Activated CD4-positive, alpha-beta memory T cell treated with anti-CD3 and anti-CD28 coated beads, Interleukin-2, amount 10 ng/mL, durations not matched to agents 7 days and 5 days (primary cell): ENCODE data around the gene CBLC. TPM values are rescaled to one million over a fixed set of nuclear protein-coding genes. Genes with fewer than 3 reads are reported as not detected.

Source experiments
- CTCF ChIA-PET: fragments of 350-600 bp; sonication (Branson Sonifier 250); formaldehyde crosslinking; loops from one replicate; lab custom pipeline; 2021; ENCODE audit warnings: antibody characterized with exemption, inconsistent platforms; lab: Charles Lee
- POLR2A ChIA-PET: fragments of 350-600 bp; sonication (Branson Sonifier 250); formaldehyde crosslinking; loops from one replicate; lab custom pipeline; 2021; ENCODE audit warnings: antibody characterized with exemption; lab: Charles Lee
- DNase-seq: peaks from one replicate; pipeline ENCODE4 v3.0.0-alpha.2; 2020
- H3K27ac Mint-ChIP-seq: one replicate; pipeline ENCODE4 v1.8.0; 2021; ENCODE audit warnings: mild to moderate bottlenecking, mixed read lengths
- H3K27me3 Mint-ChIP-seq: one replicate; pipeline ENCODE4 v1.8.0; 2021; ENCODE audit warnings: mixed read lengths
- H3K36me3 Mint-ChIP-seq: one replicate; pipeline ENCODE4 v1.8.0; 2021; ENCODE audit warnings: low read depth, mixed read lengths
- H3K4me1 Mint-ChIP-seq: one replicate; pipeline ENCODE4 v1.8.0; 2021; ENCODE audit warnings: mixed read lengths
- H3K4me3 Mint-ChIP-seq: one replicate; pipeline ENCODE4 v1.8.0; 2021; ENCODE audit warnings: mild to moderate bottlenecking, mixed read lengths
- H3K9me3 Mint-ChIP-seq: one replicate; pipeline ENCODE4 v1.8.0; 2021; ENCODE audit warnings: mixed read lengths
- total RNA-seq, 2 experiments: library from RNA; stranded (reverse); gene quantifications; one replicate each; pipeline ENCODE4 v1.2.3, GENCODE V29; 2021

Gene CBLC
- total RNA-seq, 2 experiments from 2014 or later = not detected

DNA sequence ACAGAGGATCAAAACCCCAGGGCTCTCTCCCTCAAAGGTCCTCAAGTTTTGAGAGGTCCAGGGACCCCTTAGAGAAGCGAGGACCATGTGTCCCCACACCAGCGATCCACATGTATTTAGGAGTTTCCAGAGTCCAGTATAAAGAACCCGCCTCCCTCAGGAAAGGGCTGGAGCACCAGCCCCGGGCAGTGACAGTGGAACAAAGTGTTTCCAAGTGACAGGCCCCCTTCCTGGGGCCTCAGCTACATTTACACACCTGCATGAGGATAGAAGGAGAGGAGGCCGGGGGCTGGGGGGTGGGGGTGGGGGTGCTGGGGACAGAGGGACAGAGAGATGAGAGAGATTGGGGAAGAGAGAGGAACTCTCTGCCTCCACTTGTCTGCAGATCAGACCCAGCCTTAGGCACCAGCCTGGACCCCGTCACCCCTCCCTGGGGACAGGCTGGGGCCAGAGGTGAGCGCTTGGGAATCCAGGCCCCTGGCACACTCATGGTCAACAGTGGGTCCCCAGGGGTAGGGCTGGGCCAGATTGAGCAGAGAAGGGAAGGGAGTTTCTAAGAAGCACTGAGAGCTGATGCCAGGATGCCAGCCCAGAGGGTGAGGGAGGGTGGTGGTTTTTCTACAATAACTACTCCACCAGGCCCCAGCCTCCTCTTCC, 32.0 kb downstream of the CBLC start:
- peaks cover 18% of the 10 kb centered on the region for H3K27me3 Mint-ChIP-seq
- H3K4me1 Mint-ChIP-seq = no peaks in the 10 kb centered on the region
- CTCF ChIA-PET = no interaction called here

DNA sequence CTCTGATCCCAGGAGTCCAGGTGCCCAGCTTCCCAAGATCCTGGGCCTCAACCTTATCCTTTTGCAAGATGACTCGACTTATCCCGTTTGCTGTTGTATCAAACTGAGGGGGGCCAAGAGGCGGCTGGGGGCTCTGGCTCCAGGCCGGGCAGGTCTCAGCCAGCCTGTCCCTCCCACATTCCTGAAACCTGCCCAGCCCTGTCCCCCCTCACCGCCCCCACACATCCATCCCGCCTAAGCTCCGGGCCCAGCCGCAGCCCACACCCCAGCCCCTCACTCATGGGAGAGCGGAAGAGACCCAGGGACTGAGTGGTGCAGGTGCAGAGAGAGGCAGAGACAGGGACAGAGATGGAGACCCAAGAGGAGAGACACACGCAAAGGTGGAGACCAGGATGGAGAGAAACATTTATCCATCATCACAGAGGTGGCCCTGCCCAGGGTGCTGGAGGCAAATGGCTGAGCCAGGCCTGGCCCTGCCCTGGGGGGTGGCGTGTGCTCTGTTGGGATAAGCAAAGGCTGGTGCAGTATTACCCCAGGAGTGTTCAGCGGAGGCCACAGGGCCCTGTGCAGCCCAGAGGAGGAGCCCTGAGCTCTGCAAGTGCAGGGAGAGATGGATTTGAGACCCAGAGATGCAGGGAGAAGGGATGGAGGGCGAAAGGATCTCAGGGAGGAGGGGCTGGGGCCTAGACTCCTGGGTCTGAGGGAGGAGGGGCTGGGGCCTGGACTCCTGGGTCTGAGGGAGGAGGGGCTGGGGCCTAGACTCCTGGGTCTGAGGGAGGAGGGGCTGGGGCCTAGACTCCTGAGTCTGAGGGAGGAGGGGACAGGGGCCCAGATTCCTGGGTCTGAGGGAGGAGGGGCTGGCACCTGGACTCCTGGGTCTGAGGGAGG, 32.8 kb downstream of the CBLC start:
- no peaks in the 10 kb centered on the region for H3K36me3 Mint-ChIP-seq
- H3K27ac Mint-ChIP-seq = no peak overlapping the region
- no peaks in the 10 kb centered on the region for H3K4me1 Mint-ChIP-seq
- DNase-seq = no peak
- ChIA-PET CTCF (no interaction called here), POLR2A (interaction anchor here (1.3 kb wide), 1 partner anchor 12 kb away, joined by 3 read pairs; no protein-coding TSS in a partner anchor)
- peaks cover 16% of the 10 kb centered on the region for H3K27me3 Mint-ChIP-seq
- no peaks in the 10 kb centered on the region for H3K9me3 Mint-ChIP-seq
- no peak overlapping the region for H3K4me3 Mint-ChIP-seq

More for the DNA sequence above, 32.0 kb downstream of the CBLC start:
- no peaks in the 10 kb centered on the region for H3K36me3 Mint-ChIP-seq
- no peak overlapping the region for H3K27ac Mint-ChIP-seq
- POLR2A ChIA-PET = interaction anchor here (1.3 kb wide), 1 partner anchor 11 kb away, joined by 3 read pairs; no protein-coding TSS in a partner anchor
- DNase-seq = no peak
- no peaks in the 10 kb centered on the region for H3K9me3 Mint-ChIP-seq
- no peak overlapping the region for H3K4me3 Mint-ChIP-seq

DNA sequence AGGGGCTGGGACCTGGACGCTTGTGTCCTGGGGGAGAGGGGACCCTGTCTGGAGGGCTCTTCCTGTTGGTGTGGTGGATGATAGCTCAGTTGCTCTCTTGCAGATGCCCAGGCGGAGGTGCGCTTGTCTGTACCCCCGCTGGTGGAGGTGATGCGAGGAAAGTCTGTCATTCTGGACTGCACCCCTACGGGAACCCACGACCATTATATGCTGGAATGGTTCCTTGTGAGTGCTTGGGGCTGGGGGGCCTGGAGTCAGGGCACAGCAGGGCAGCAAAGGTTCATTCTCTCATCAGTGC, 33.4 kb downstream of the CBLC start:
- Mint-ChIP-seq H3K9me3 (no peaks in the 10 kb centered on the region), H3K27me3 (peaks cover 16% of the 10 kb centered on the region), H3K4me3 (no peak overlapping the region), H3K4me1 (no peaks in the 10 kb centered on the region), H3K27ac (no peak overlapping the region), H3K36me3 (no peaks in the 10 kb centered on the region)
- CTCF ChIA-PET = no interaction called here
- POLR2A ChIA-PET = no interaction called here
- DNase-seq = no peak

DNA sequence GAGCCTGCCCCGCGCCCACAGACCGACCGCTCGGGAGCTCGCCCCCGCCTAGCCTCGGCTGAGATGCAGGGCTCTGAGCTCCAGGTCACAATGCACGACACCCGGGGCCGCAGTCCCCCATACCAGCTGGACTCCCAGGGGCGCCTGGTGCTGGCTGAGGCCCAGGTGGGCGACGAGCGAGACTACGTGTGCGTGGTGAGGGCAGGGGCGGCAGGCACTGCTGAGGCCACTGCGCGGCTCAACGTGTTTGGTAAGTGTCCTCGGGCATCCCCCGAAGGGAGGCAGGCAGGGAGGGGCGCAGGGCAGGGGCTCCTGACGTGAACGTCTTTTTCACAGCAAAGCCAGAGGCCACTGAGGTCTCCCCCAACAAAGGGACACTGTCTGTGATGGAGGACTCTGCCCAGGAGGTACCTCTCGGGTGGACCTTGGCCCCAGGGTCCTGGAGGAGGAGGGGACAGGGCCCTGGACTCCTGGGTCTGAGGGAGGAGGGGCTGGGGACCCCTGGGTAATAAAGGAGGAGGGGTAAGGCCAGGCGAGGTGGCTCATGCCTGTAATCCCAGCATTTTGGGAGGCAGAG, 34.5 kb downstream of the CBLC start:
- H3K4me3 Mint-ChIP-seq = no peak overlapping the region
- no peaks in the 10 kb centered on the region for H3K4me1 Mint-ChIP-seq
- ChIA-PET CTCF (no interaction called here), POLR2A (no interaction called here)
- peaks cover 13% of the 10 kb centered on the region for H3K27me3 Mint-ChIP-seq
- DNase-seq = no peak
- no peaks in the 10 kb centered on the region for H3K36me3 Mint-ChIP-seq
- H3K9me3 Mint-ChIP-seq = no peaks in the 10 kb centered on the region
- H3K27ac Mint-ChIP-seq = no peak overlapping the region

DNA sequence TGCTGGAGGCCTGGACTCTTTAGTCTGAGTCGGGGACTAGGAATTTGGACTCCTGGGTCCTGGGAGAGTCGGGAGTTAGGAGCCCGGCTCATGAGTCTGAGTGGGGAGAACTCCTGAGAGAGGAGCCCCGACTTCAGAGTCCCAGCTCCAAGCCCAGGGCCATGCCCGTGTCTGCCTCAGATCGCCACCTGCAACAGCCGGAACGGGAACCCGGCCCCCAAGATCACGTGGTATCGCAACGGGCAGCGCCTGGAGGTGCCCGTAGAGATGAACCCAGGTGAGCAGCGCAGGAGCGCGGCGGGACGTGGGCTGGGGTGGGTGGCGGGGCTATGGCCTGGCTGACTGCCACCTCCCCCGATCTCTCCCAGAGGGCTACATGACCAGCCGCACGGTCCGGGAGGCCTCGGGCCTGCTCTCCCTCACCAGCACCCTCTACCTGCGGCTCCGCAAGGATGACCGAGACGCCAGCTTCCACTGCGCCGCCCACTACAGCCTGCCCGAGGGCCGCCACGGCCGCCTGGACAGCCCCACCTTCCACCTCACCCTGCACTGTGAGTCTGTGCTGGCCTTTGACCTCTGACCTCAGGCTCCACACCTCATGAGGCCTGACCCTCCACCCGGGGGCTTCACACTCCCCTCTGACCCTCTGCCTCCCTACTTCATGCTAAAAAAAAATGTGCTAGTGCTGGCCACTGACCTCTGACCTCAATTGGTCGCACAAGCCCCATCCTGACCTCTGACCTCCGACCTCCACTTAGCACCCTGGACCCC, 35.6 kb downstream of the CBLC start:
- DNase-seq = no peak
- Mint-ChIP-seq H3K27me3 (peaks cover 10% of the 10 kb centered on the region), H3K4me3 (no peak overlapping the region), H3K36me3 (no peaks in the 10 kb centered on the region), H3K4me1 (no peaks in the 10 kb centered on the region), H3K9me3 (no peaks in the 10 kb centered on the region), H3K27ac (no peak overlapping the region)
- ChIA-PET CTCF (no interaction called here), POLR2A (no interaction called here)

DNA sequence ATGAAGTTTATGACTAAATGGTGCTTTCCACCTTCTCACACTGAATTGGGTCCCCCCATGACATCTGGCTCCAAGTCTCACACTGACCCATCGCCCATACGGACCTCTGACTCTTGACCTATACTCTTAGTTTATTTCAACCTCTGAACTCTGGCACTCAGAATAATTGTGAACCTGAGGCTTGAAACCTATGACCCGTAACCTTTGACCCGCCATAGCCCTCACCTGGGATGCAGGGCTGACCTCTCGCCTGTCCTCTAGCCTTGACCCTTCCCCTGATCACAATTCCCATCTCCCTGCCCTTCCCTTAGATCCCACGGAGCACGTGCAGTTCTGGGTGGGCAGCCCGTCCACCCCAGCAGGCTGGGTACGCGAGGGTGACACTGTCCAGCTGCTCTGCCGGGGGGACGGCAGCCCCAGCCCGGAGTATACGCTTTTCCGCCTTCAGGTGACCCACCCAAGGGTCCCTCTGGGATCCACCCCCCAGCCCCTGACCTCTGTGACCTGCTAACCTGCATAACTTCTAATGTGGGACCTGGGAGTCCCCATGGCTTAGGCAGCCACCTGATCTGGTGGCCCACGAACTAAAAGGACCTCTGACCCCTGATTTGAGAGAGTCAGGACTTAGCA, 36.3 kb downstream of the CBLC start:
- peaks cover 6% of the 10 kb centered on the region for H3K27me3 Mint-ChIP-seq
- H3K4me3 Mint-ChIP-seq = no peak overlapping the region
- no peak overlapping the region for H3K27ac Mint-ChIP-seq
- CTCF ChIA-PET = interaction anchor here (0.7 kb wide), 1 partner anchor 1634 kb away, joined by 4 read pairs; no protein-coding TSS in a partner anchor
- DNase-seq = no peak
- H3K36me3 Mint-ChIP-seq = no peaks in the 10 kb centered on the region
- H3K9me3 Mint-ChIP-seq = no peaks in the 10 kb centered on the region
- POLR2A ChIA-PET = no interaction called here
- H3K4me1 Mint-ChIP-seq = no peaks in the 10 kb centered on the region

DNA sequence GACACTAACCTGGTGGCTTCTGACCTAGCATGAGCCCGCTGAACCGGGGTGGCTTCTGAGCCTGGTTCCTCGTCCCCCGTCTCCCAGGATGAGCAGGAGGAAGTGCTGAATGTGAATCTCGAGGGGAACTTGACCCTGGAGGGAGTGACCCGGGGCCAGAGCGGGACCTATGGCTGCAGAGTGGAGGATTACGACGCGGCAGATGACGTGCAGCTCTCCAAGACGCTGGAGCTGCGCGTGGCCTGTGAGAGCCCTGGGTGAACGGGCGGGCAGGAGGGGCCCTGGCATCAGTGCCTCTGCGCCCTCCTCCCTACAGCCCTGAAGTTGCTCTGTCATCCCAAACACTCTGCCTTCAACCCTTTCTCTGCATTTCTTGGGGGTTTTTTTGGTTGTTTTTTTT, 36.8 kb downstream of the CBLC start:
- Mint-ChIP-seq H3K9me3 (no peaks in the 10 kb centered on the region), H3K27ac (no peak overlapping the region), H3K36me3 (no peaks in the 10 kb centered on the region), H3K27me3 (peaks cover 4% of the 10 kb centered on the region), H3K4me1 (no peaks in the 10 kb centered on the region), H3K4me3 (no peak overlapping the region)
- POLR2A ChIA-PET = no interaction called here
- no peak for DNase-seq
- CTCF ChIA-PET = interaction anchor here (0.7 kb wide), 1 partner anchor 1634 kb away, joined by 4 read pairs; no protein-coding TSS in a partner anchor

DNA sequence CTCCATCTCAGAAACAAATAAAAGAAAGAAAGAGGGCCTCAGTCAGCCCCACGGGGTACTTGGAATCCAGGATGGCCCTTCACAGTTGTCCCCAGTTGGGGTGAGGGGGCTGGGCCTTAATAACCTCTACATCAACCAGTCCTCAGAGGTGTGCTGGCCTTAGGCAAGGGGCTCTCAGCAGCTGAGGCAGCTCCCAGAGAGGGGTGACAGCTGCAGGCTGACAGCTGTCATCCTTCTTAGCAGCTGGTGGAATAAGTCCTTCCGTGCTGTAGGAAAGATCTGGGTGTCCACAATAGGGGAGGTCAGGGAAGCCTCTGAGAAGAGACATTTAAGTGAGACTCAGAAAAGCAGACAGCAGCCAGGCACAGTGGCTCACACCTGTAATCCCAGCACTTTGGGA, 38.6 kb downstream of the CBLC start:
- no peaks in the 10 kb centered on the region for H3K9me3 Mint-ChIP-seq
- no peaks in the 10 kb centered on the region for H3K36me3 Mint-ChIP-seq
- POLR2A ChIA-PET = no interaction called here

DNA sequence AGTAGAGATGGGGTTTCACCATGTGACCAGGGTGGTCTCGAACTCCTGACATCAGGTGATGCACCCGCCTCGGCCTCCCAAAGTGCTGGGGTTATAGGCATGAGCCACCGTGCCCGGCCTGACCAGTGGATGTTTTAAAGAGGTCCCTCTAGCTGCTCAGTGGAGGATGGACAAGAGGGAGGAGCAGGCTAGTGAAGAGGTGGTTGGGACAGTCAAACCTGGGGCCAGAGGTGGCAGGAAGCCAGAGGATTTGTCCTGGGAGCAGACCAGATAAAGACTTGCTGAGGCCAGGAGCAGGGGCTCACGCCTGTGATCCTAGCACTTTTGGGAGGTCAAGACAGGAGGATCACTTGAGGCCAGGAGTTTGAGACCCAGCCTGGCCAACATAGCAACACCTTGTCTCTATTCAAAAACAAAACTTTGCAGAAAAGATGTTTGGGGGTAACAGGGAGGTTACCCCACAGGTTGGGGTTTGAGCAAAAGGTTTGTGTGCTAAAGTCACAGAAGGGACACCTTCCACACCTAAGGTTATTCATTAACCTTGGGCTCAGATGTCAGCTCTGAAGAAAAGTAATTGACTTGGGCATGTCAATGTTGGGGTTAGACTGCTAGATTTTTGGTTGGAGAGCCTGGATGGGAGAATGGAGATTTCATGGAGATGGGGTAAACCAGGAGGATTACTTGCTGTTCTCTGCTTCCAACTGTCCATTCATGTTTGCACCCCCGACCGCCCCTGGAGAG, 40.2 kb downstream of the CBLC start:
- Mint-ChIP-seq H3K27ac (no peak overlapping the region), H3K36me3 (no peaks in the 10 kb centered on the region), H3K27me3 (no peaks in the 10 kb centered on the region), H3K9me3 (no peaks in the 10 kb centered on the region), H3K4me3 (no peak overlapping the region), H3K4me1 (no peaks in the 10 kb centered on the region)
- ChIA-PET POLR2A (no interaction called here), CTCF (no interaction called here)
- no peak for DNase-seq

More for the DNA sequence above, 38.6 kb downstream of the CBLC start:
- Mint-ChIP-seq H3K27me3 (no peaks in the 10 kb centered on the region), H3K4me3 (no peak overlapping the region), H3K27ac (no peak overlapping the region), H3K4me1 (no peaks in the 10 kb centered on the region)
- no peak for DNase-seq
- CTCF ChIA-PET = no interaction called here

DNA sequence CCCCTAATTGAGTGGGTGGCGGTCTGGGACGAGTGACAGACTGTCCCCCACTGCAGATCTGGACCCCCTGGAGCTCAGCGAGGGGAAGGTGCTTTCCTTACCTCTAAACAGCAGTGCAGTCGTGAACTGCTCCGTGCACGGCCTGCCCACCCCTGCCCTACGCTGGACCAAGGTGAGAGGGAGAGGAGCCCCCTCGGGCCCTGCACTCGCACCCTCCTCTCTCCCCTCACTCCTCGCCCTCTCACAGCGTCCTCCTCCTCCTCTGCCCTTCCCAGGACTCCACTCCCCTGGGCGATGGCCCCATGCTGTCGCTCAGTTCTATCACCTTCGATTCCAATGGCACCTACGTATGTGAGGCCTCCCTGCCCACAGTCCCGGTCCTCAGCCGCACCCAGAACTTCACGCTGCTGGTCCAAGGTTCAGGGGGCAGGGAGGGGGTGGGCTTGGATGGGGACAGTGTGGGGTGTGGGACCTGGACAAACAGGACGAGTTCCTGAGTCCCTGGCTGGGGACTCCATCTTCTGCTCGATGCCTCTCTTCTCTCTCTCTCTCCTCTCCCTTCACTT, 40.9 kb downstream of the CBLC start:
- no peak overlapping the region for H3K4me3 Mint-ChIP-seq

DNA sequence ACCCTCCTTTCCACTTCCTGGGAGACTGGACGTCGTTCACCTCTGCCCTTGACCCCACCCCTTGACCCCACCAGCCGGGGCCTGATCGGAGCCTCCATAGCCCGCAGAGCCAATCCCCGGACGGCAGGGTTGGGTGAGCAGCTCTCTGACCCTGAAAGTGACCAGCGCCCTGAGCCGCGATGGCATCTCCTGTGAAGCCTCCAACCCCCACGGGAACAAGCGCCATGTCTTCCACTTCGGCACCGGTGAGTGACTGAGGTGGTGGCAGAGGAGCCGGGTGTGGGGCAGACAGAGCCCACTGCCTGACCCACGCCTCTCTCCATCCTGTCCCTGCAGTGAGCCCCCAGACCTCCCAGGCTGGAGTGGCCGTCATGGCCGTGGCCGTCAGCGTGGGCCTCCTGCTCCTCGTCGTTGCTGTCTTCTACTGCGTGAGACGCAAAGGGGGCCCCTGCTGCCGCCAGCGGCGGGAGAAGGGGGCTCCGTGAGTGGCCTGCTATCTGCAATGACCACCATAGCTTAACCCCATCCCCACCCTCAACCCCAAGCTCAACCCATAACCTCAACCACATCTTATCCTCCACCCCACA, 41.6 kb downstream of the CBLC start:
- CTCF ChIA-PET = no interaction called here
- Mint-ChIP-seq H3K27ac (no peak overlapping the region), H3K4me3 (no peak overlapping the region), H3K36me3 (no peaks in the 10 kb centered on the region), H3K9me3 (no peaks in the 10 kb centered on the region), H3K4me1 (no peaks in the 10 kb centered on the region), H3K27me3 (no peaks in the 10 kb centered on the region)
- no peak for DNase-seq
- POLR2A ChIA-PET = no interaction called here

More for the DNA sequence above, 40.9 kb downstream of the CBLC start:
- no peak for DNase-seq
- H3K27ac Mint-ChIP-seq = no peak overlapping the region
- ChIA-PET CTCF (no interaction called here), POLR2A (no interaction called here)
- no peaks in the 10 kb centered on the region for H3K4me1 Mint-ChIP-seq
- H3K27me3 Mint-ChIP-seq = no peaks in the 10 kb centered on the region
- no peaks in the 10 kb centered on the region for H3K36me3 Mint-ChIP-seq
- H3K9me3 Mint-ChIP-seq = no peaks in the 10 kb centered on the region
